OCI-LY7 (cell line): Measurements from ENCODE around the gene BRI3. TPM values are rescaled to one million over a fixed set of nuclear protein-coding genes. Genes with fewer than 3 reads are reported as not detected.

Experiments
- BruUV-seq: library from RNA; stranded (reverse); fragments of 400-500 nt; replicated peaks from 2 replicates; lab custom pipeline; 2021; lab: Mats Ljungman, UMichigan
- CTCF ChIA-PET: fragments of 300-600 bp; sonication (Branson Sonifier 250); formaldehyde crosslinking; loops from one replicate; lab custom pipeline; 2022; ENCODE audit warnings: antibody characterized with exemption; ENCODE audit not compliant: unreplicated experiment; lab: Charles Lee
- POLR2A ChIA-PET: fragments of 300-600 bp; sonication (Branson Sonifier 250); formaldehyde crosslinking; loops from one replicate; lab custom pipeline; 2022; ENCODE audit warnings: antibody characterized with exemption; lab: Charles Lee
- DNase-seq: peaks from one replicate; pipeline ENCODE4 v3.0.0-alpha.2; 2015; ENCODE audit warnings: low spot score
- H2AFZ ChIP-seq: fragments of 200-600 bp; sonication (generic), shearing (Covaris generic); 2 replicates; pipeline ENCODE4 v1.6.1; 2014; ENCODE audit warnings: mild to moderate bottlenecking, antibody characterized with exemption, low read length, moderate library complexity
- H3K27ac ChIP-seq: fragments of 200-600 bp; sonication (generic); 2 replicates; pipeline ENCODE4 v1.5.1; 2014; ENCODE audit warnings: mixed run types, low read depth, mild to moderate bottlenecking, moderate library complexity, low read length, inconsistent platforms; ENCODE audit not compliant: poor library complexity, severe bottlenecking
- H3K36me3 ChIP-seq: fragments of 200-600 bp; sonication (generic); 2 replicates; pipeline ENCODE4 v1.6.1; 2014; ENCODE audit warnings: mild to moderate bottlenecking, antibody characterized with exemption, low read length, moderate library complexity, mixed read lengths; ENCODE audit not compliant: insufficient read depth
- H3K4me1 ChIP-seq: fragments of 200-600 bp; sonication (generic); 2 replicates; pipeline ENCODE4 v1.5.1; 2014; ENCODE audit warnings: mild to moderate bottlenecking, low read length; ENCODE audit not compliant: insufficient read depth, poor library complexity, severe bottlenecking
- H3K4me2 ChIP-seq: fragments of 200-600 bp; sonication (generic); 2 replicates; pipeline ENCODE4 v1.6.1; 2014; ENCODE audit warnings: mild to moderate bottlenecking, low read length
- H3K4me3 ChIP-seq: fragments of 200-600 bp; sonication (generic); 2 replicates; pipeline ENCODE4 v1.5.1; 2014; ENCODE audit warnings: mild to moderate bottlenecking, low read depth, low read length; ENCODE audit not compliant: poor library complexity, severe bottlenecking
- H3K79me2 ChIP-seq: fragments of 200-600 bp; sonication (generic); 2 replicates; pipeline ENCODE4 v1.6.1; 2016; ENCODE audit warnings: low read depth, mild to moderate bottlenecking, low read length, moderate library complexity, mixed read lengths; ENCODE audit not compliant: insufficient read depth
- H3K9me2 ChIP-seq: fragments of 200-600 bp; sonication (generic); 2 replicates; pipeline ENCODE4 v1.6.1; 2016; ENCODE audit warnings: mild to moderate bottlenecking, low read length, mixed read lengths; ENCODE audit not compliant: insufficient read depth
- H3K9me3 ChIP-seq: fragments of 200-600 bp; sonication (generic); 2 replicates; pipeline ENCODE4 v1.6.1; 2014; ENCODE audit warnings: mild to moderate bottlenecking, mixed run types, low read length, mixed read lengths
- H4K20me1 ChIP-seq: fragments of 200-600 bp; sonication (generic); 2 replicates; pipeline ENCODE4 v1.6.1; 2014; ENCODE audit warnings: mild to moderate bottlenecking, antibody characterized with exemption, low read length, moderate library complexity, mixed read lengths; ENCODE audit not compliant: insufficient read depth
- EZH2phosphoT487 ChIP-seq: fragments of 200-600 bp; sonication (generic); IDR thresholded peaks from 2 replicates; pipeline ENCODE4 v1.6.1; 2018; ENCODE audit warnings: low read depth, borderline replicate concordance, mild to moderate bottlenecking, mixed run types, antibody characterized with exemption, low read length, moderate library complexity, mixed read lengths
- intact Hi-C: fragments of 100-400 bp; cut with micrococcal nuclease; formaldehyde crosslinking; loops from one replicate; pipeline ENCODE4 v1.10.0; 2022; ENCODE audit not compliant: unreplicated experiment
- total RNA-seq, 2 experiments: library from RNA; depleted of rRNA in 1 of 2; stranded (reverse); fragments of >200 nt in 1 of 2; shearing (Covaris generic) in 1 of 2; gene quantifications; 2 replicates each; pipeline ENCODE4 v1.2.3, GENCODE V29; 2014 to 2022
- TF ChIP-seq, protein P1 (sequence below): fragments of 200-600 bp; sonication (generic); conservative IDR thresholded peaks from 2 replicates; pipeline ENCODE4 v1.5.1; 2014; ENCODE audit warnings: mild to moderate bottlenecking, antibody characterized with exemption, low read length, moderate library complexity, mixed read lengths

The BRI3 gene
- total RNA-seq, 2 experiments from 2014 or later, result 18.0 to 49.8 TPM

DNA sequence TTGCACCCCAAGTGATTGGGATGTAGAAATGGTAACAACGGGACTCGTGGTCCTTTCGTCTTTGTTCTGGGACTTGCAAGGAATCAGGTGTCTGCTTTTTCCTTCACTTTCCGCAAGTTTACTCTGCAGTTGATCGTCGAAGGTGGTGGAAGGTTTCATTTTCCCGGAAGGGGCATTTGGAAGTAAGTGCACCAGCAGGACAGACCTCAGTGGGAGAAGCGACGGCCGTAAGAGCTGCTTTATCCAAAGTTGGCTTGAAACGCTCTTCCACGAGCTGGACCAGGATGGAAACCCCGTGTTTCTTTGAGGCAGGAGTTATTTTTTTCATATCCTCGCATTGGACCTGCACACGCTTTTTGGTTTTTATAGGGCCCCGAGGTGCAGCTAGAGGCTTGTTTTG lies 1.2 kb downstream of the BRI3 start:
- intact Hi-C loops, result loop anchor here (5.0 kb wide), 1 partner anchor 175 kb away; the partner anchor contains the start of gene LMTK2
- no peaks in the 10 kb centered on the region for H3K79me2 ChIP-seq
- H3K4me3 ChIP-seq, result peak overlapping the region; percentile 77
- POLR2A ChIA-PET, result interaction anchor here (0.7 kb wide), 1 partner anchor 357 kb away, joined by 3 read pairs; no protein-coding TSS in a partner anchor
- peak overlapping the region; percentile 93 for H3K4me2 ChIP-seq
- no peak for DNase-seq
- no peak overlapping the region for H2AFZ ChIP-seq
- no peaks in the 10 kb centered on the region for H3K9me2 ChIP-seq
- BruUV-seq, result no TSS peak
- no peak for TF ChIP-seq EZH2phosphoT487
- TF ChIP-seq, protein P1, sequence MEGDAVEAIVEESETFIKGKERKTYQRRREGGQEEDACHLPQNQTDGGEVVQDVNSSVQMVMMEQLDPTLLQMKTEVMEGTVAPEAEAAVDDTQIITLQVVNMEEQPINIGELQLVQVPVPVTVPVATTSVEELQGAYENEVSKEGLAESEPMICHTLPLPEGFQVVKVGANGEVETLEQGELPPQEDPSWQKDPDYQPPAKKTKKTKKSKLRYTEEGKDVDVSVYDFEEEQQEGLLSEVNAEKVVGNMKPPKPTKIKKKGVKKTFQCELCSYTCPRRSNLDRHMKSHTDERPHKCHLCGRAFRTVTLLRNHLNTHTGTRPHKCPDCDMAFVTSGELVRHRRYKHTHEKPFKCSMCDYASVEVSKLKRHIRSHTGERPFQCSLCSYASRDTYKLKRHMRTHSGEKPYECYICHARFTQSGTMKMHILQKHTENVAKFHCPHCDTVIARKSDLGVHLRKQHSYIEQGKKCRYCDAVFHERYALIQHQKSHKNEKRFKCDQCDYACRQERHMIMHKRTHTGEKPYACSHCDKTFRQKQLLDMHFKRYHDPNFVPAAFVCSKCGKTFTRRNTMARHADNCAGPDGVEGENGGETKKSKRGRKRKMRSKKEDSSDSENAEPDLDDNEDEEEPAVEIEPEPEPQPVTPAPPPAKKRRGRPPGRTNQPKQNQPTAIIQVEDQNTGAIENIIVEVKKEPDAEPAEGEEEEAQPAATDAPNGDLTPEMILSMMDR, result no peak
- no peaks in the 10 kb centered on the region; the same call in 1 of the 2 replicates for H4K20me1 ChIP-seq
- H3K27ac ChIP-seq, result no peak overlapping the region
- CTCF ChIA-PET, result no interaction called here
- no peaks in the 10 kb centered on the region for H3K36me3 ChIP-seq
- H3K4me1 ChIP-seq, result peaks cover 21% of the 10 kb centered on the region
- H3K9me3 ChIP-seq, result no peaks in the 10 kb centered on the region

DNA sequence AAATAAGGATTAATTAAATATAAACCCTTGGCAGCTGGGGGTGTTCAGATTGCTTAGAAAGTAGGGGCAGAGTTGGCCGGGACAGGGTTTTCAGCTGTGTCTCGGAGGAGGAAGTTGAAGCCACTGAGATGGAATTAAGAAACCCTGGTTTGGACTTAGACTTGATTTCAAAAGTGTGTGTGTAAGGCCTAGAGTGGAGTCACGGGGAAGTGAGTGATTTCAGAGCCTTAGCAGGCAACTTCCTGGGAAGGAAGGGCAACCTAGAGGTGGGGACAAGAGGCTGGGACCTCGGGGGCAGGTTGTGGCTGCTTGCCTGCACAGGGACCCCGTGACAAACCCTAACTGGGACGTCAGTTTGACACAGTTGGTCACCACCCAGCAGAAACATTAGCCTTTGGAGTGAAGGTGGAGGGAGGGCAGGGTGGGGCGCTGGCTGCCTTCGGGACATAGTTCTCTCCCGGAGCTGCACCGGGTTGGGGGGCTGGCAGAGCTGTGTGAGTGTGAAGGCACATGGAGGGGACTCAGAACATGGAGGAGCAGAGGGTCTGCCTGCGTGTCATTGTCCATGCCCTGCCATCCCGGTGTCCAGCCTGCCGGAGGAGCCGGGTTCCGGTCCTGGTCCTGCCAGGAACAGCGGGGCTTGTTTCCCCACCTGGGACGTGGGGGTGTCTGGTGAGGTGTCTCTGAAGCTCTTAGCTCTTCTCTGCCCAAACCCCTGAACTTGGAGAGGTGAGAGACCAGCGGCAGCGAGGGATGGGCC lies 1.8 kb downstream of the BRI3 start:
- H2AFZ ChIP-seq, result no peak overlapping the region
- H3K4me2 ChIP-seq, result peak overlapping the region; percentile 93; the same call in 1 of the 2 replicates
- H3K9me3 ChIP-seq, result no peaks in the 10 kb centered on the region
- peaks cover 21% of the 10 kb centered on the region for H3K4me1 ChIP-seq
- H4K20me1 ChIP-seq, result no peaks in the 10 kb centered on the region; the same call in 1 of the 2 replicates
- H3K36me3 ChIP-seq, result no peaks in the 10 kb centered on the region
- CTCF ChIA-PET, result no interaction called here
- DNase-seq, result no peak
- BruUV-seq, result no TSS peak
- H3K27ac ChIP-seq, result no peak overlapping the region
- intact Hi-C loops, result loop anchor here (5.0 kb wide), 1 partner anchor 176 kb away; the partner anchor contains the start of gene LMTK2
- no peaks in the 10 kb centered on the region for H3K79me2 ChIP-seq
- H3K4me3 ChIP-seq, result no peak overlapping the region
- no peak for TF ChIP-seq EZH2phosphoT487
- TF ChIP-seq, protein P1, result no peak
- H3K9me2 ChIP-seq, result no peaks in the 10 kb centered on the region
- POLR2A ChIA-PET, result interaction anchor here (0.7 kb wide), 1 partner anchor 356 kb away, joined by 3 read pairs; no protein-coding TSS in a partner anchor

DNA sequence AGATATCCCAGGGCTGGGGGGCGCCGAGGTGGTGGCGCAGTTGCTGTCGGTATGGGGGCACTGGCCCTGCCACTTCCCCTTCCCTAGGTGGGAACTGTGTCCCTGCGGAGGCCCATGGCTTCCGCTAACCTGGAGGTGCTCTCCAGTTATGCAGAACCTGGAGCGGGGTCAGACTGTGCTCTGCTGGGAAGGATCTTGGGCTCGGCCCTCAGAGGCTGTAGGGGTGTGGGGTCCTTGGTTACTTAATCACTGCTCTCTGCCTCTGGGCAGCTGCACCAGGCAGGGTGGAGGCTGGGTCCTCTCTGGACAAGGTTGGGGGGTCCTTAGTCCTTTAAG lies 2.4 kb downstream of the BRI3 start:
- Histone ChIP-seq H3K79me2 (no peaks in the 10 kb centered on the region), H4K20me1 (no peaks in the 10 kb centered on the region; the same call in 1 of the 2 replicates), H2AFZ (no peak overlapping the region), H3K27ac (no peak overlapping the region), H3K9me3 (no peaks in the 10 kb centered on the region), H3K4me3 (no peak overlapping the region), H3K9me2 (no peaks in the 10 kb centered on the region), H3K4me2 (no peak overlapping the region), H3K4me1 (peaks cover 21% of the 10 kb centered on the region), H3K36me3 (no peaks in the 10 kb centered on the region)
- DNase-seq, result no peak
- no TSS peak for BruUV-seq
- no peak for TF ChIP-seq EZH2phosphoT487
- TF ChIP-seq, protein P1, result no peak
- CTCF ChIA-PET, result no interaction called here
- POLR2A ChIA-PET, result no interaction called here
- intact Hi-C loops, result loop anchor here (5.0 kb wide), 1 partner anchor 177 kb away; the partner anchor contains the start of gene LMTK2
